Astrocyte of the cerebellum (primary cell): Measurements from ENCODE around the gene CRISPLD2.
"Not testable (repeated sequence)": the region's sequence is repeated elsewhere in the genome, so short reads cannot be mapped to it uniquely, and the experiment has no call there.

ENCODE experiments used
- DNase-seq: peaks from one replicate; pipeline ENCODE4 v3.0.0-alpha.2; 2011; ENCODE audit warnings: low read depth
- H3K4me3 ChIP-seq: 2 replicates; pipeline ENCODE4 v1.5.1; 2011; ENCODE audit warnings: mild to moderate bottlenecking, low read depth, low read length, moderate library complexity
- in situ Hi-C: cut with HindIII; loops from 2 replicates; pipeline ENCODE4 v1.10.0; 2017; ENCODE audit warnings: low sequenced_read_pairs
- TF ChIP-seq, protein P1 (sequence below): IDR thresholded peaks from 2 replicates; pipeline ENCODE4 v1.5.1; 2012; ENCODE audit warnings: low read length, low read depth, moderate library complexity, mild to moderate bottlenecking; ENCODE audit errors: missing control alignments

Gene CRISPLD2

DNA sequence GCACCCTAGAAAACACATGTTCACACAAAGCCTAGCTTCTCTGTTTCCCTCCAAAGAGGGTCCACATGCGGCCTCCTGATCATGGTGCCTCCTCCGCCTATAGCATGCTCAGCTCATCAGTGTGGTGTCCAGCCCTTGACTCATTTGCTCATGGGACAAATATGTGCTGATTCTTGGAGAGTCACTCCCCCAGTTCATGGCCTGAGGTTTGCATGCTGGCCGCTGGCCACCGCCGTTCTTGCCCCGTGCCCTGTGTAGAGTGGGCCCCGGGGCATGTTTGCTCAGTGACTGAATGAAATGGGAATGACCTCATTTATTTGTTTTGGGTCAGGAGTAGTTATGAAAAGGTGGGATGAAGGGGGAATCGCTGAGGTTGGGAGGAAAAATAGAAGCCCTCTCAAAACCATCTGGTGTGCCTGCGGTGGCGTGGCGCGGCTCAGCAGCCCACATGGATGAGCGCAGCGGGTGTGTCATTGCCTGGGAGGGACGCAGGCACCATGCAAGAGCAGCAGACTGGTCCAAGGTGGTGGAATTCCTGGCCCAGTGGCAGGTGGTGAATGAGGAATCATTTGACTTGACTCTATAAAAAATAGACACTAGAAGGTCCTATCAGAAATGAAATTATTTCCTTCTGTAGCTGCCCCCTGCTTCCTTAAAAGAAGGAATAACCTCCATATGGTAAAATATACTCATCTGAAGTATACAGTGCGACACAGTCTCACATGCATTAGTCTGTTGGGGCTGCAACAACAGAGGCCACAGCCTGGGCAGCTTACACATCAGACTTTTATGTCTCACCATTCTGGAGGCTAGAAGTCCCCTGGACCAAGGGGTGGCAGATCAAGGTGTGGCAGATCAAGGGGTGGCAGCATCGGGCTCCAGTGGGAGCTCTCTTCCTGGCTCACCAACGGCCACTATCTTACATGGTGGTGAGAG lies 31.7 kb downstream of the CRISPLD2 start:
- DNase-seq = peak; percentile 93
- H3K4me3 ChIP-seq = no peak overlapping the region
- TF ChIP-seq, protein P1, sequence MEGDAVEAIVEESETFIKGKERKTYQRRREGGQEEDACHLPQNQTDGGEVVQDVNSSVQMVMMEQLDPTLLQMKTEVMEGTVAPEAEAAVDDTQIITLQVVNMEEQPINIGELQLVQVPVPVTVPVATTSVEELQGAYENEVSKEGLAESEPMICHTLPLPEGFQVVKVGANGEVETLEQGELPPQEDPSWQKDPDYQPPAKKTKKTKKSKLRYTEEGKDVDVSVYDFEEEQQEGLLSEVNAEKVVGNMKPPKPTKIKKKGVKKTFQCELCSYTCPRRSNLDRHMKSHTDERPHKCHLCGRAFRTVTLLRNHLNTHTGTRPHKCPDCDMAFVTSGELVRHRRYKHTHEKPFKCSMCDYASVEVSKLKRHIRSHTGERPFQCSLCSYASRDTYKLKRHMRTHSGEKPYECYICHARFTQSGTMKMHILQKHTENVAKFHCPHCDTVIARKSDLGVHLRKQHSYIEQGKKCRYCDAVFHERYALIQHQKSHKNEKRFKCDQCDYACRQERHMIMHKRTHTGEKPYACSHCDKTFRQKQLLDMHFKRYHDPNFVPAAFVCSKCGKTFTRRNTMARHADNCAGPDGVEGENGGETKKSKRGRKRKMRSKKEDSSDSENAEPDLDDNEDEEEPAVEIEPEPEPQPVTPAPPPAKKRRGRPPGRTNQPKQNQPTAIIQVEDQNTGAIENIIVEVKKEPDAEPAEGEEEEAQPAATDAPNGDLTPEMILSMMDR = no peak
- in situ Hi-C loops = no loop called here

DNA sequence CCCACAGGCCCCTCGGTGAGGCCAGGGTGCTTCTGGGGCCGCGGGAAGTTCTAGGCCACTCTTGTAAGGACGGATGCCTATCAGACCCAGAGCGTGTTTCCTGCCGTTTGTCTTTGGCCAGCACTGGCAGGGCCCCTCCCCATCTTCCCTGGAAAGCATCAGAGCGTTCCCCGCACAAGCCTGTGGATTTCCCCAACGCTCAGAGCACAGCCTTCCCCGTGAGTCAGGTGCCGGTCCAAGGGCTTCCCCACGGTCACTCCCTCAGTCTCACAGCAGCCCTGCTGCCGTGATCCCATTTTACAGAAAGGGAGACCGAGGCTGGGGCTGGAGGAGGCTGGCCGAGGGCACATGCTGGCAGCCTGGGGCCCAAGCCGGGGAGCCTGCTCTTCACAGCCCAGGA lies 33.7 kb downstream of the CRISPLD2 start:
- H3K4me3 ChIP-seq = no peak overlapping the region
- in situ Hi-C loops = no loop called here
- DNase-seq = no peak
- TF ChIP-seq, protein P1 = no peak

DNA sequence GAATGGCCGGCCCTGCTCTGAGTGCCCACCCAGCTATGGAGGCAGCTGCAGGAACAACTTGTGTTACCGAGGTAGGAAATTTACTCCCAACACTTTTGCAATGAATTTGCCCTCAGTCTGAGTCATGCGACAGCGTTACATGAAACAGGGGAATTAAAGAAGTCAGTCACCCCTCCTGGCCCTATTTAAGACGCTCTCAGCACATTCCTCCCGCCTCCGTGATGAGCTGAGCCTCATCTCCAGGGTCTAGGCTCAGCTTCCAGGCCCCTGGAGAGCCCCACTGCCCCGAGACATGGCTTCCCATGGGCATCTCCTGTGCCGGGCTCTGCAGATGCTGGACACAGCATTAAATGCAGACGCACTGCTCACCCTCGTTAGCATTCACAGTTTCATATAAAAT lies 35.0 kb downstream of the CRISPLD2 start:
- TF ChIP-seq, protein P1 = no peak
- no peak overlapping the region for H3K4me3 ChIP-seq
- DNase-seq = no peak
- in situ Hi-C loops = no loop called here

DNA sequence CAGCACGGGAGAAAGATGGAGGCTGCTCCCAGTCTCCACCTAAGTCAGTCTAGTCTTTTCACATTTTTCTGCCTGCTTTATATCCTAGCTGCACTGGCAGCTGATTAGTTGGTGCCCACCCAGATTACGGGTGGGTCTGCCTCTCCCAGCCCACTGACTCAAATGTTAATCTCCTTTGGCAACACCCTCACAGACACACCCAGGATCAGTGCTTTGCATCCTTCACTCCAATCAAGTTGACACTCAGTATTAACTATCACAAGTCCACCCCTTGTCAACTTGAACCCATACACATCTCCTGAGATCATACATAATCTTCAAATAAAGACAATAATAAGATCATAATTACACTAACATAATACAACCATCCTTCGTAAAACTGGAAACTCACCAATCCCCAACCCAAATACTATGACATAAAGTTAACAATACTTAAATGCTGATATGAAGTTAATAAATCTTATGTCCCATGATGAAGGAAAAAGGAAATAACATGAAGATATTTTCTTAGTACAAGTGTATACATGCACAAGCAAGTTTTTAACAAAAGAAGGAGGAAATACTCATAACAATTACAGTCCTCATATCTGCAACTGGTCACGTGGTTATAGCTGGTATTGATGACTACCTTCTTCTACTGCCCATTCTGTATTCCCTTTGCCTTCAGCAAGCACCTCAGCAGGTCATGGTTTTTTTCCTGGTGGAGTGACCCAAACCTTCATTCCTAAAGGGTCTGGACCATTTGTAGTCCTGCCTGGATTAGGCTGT lies 35.8 kb downstream of the CRISPLD2 start:
- in situ Hi-C loops, DNase-seq, H3K4me3 ChIP-seq: not testable (repeated sequence)

DNA sequence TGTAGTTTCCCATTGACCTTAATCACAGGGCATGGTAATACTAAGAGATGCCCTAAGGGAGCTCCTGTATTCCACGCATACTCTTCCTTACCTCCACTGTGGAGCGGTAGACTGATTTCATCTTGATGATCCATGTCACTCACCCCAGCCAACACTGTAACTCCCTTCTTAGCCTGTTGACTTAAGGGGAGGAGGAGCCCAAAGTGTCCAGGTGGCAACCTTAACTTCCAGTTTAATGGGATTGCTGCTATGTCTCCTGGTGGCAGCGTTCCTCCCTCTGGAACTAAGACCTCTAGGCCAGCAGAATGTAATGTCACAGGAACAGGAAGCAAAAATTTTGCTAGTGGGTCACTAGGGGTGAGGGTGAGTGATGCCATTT lies 36.4 kb downstream of the CRISPLD2 start:
- in situ Hi-C loops, H3K4me3 ChIP-seq, DNase-seq: not testable (repeated sequence)

DNA sequence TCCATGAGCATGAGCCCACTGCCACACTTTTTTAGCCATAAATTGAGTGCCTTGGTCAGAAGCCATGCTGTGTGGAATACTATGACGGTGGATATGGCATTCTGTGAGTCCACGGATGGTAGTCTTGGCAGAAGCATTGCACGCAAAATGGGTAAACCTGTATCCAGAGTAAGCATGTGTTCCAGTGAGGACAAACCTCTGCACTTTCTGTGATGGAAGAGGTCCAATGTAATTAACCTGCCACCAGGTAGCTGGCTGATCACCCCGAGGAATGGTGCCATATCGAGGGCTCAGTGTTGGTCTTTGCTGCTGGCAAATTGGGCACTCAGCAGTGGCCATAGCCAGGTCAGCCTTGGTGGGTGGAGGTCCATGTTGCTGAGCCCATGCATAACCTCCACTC lies 37.0 kb downstream of the CRISPLD2 start:
- in situ Hi-C loops, H3K4me3 ChIP-seq, DNase-seq: not testable (repeated sequence)

DNA sequence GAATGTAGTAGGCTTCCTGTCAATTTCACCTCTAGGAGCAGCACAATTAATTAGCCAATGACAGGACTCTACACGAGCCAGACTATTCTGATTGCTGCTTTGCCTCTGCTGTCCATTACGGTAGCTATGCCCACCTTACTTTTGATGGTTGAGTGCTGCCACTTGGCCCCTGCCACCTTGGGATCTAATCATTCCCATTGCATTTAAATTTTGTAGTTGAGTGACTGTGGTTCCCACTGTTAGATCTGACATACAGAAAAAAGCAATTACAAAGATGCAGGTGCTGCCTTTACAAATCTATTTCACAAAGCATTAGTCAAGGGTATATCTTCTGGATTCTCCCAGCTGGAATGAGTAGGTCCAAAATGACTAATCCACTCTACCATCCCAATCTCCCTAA lies 39.9 kb downstream of the CRISPLD2 start:
- H3K4me3 ChIP-seq = no peak overlapping the region
- TF ChIP-seq, protein P1 = no peak
- in situ Hi-C loops = no loop called here
- no peak for DNase-seq

DNA sequence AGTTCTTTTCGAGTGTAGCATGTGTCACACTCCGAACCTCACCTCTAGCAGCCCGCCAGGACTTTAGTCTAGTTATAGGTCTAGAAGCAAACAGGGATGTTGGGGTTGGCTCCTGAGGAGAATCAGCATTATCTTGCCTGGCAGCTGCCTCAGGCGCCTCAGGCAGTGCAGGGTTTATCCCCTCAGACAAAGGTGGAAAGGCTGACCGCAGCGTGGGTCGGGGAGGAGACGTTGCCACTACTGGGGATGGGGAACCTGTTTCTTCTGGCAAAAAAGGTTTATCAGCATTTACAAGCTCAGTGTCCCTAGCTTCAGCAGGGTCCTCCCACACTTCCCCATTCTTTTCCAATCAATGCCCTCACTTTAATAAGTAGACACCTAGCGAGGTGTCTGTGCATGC lies 40.6 kb downstream of the CRISPLD2 start:
- H3K4me3 ChIP-seq = no peak overlapping the region
- TF ChIP-seq, protein P1 = no peak
- in situ Hi-C loops = no loop called here
- no peak for DNase-seq
